Duodenal mucosa (tissue), 2 donors: ENCODE data around the gene SLC16A11.
A peak's percentile ranks its signal among the peaks of the same experiment; 100 is the strongest.

Experiments
- H3K27ac ChIP-seq: one replicate; pipeline ENCODE4 v1.7.0; 2013; ENCODE audit warnings: low read depth, low read length
- H3K27me3 ChIP-seq, 2 donors: one replicate each; pipeline ENCODE4 v1.7.0; 2013; ENCODE audit warnings: low read length in 2 of 2, control low read depth in 1 of 2; ENCODE audit not compliant: insufficient read depth in 2 of 2, control insufficient read depth in 1 of 2
- H3K36me3 ChIP-seq, 2 donors: one replicate each; pipeline ENCODE4 v1.7.0; 2013; ENCODE audit warnings: low read length in 2 of 2, control low read depth in 1 of 2; ENCODE audit not compliant: insufficient read depth in 2 of 2, control insufficient read depth in 1 of 2
- H3K4me1 ChIP-seq, 2 donors: one replicate each; pipeline ENCODE4 v1.7.0; 2013; ENCODE audit warnings: low read length in 2 of 2, control low read depth in 1 of 2; ENCODE audit not compliant: insufficient read depth in 2 of 2, control insufficient read depth in 1 of 2
- H3K4me3 ChIP-seq, 2 donors: one replicate each; pipeline ENCODE4 v1.7.0; 2013; ENCODE audit warnings: low read length in 2 of 2, low read depth in 1 of 2
- H3K9ac ChIP-seq, 2 donors: one replicate each; pipeline ENCODE4 v1.7.0; 2013; ENCODE audit warnings: low read length in 2 of 2, low read depth in 1 of 2
- H3K9me3 ChIP-seq, 2 donors: one replicate each; pipeline ENCODE4 v1.7.0; 2013; ENCODE audit warnings: low read length in 2 of 2, control low read depth in 1 of 2; ENCODE audit not compliant: control insufficient read depth in 1 of 2

SLC16A11 gene

GRCh38 chr17:7019367-7019766 is 24.5 kb downstream of the SLC16A11 start:
- Histone ChIP-seq H3K27me3 (no peaks in the 10 kb centered on the region), H3K36me3 (peaks cover 0 to 5% of the 10 kb centered on the region in 2 donors), H3K27ac (peak overlapping the region; percentile 51), H3K4me3 (peak overlapping the region; percentile 48 to 59), H3K9ac (peak overlapping the region; percentile 15 to 57), H3K4me1 (peaks cover 36 to 38% of the 10 kb centered on the region in 2 donors), H3K9me3 (no peaks in the 10 kb centered on the region)

GRCh38 chr17:7018331-7018964 is 25.4 kb downstream of the SLC16A11 start:
- Histone ChIP-seq H3K27me3 (no peaks in the 10 kb centered on the region), H3K27ac (peak overlapping the region; percentile 62), H3K4me3 (peak overlapping the region; percentile 48 to 59), H3K4me1 (peaks cover 36 to 42% of the 10 kb centered on the region in 2 donors), H3K9ac (peak overlapping the region in 1 of 2 donors; percentile 57), H3K36me3 (peaks cover 0 to 5% of the 10 kb centered on the region in 2 donors), H3K9me3 (no peaks in the 10 kb centered on the region)

GRCh38 chr17:7017827-7018200 is 26.1 kb downstream of the SLC16A11 start:
- peaks cover 0 to 5% of the 10 kb centered on the region in 2 donors for H3K36me3 ChIP-seq
- peak overlapping the region; percentile 62 for H3K27ac ChIP-seq
- H3K4me3 ChIP-seq, result peak overlapping the region in 1 of 2 donors; percentile 30
- H3K4me1 ChIP-seq, result peaks cover 36 to 40% of the 10 kb centered on the region in 2 donors
- no peaks in the 10 kb centered on the region for H3K27me3 ChIP-seq
- no peaks in the 10 kb centered on the region for H3K9me3 ChIP-seq
- peak overlapping the region in 1 of 2 donors; percentile 57 for H3K9ac ChIP-seq

- peak overlapping the region in 1 of 2 donors; percentile 57 for H3K9ac ChIP-seq
- no peaks in the 10 kb centered on the region for H3K27me3 ChIP-seq
- no peaks in the 10 kb centered on the region for H3K9me3 ChIP-seq
- peaks cover 0 to 5% of the 10 kb centered on the region in 2 donors for H3K36me3 ChIP-seq
- peaks cover 30 to 35% of the 10 kb centered on the region in 2 donors for H3K4me1 ChIP-seq
- peak overlapping the region in 1 of 2 donors; percentile 30 for H3K4me3 ChIP-seq
- no peak overlapping the region for H3K27ac ChIP-seq
Observed at GRCh38 chr17:7016886-7017826, 26.7 kb downstream of the SLC16A11 start.

- no peak overlapping the region for H3K4me3 ChIP-seq
- peaks cover 24 to 31% of the 10 kb centered on the region in 2 donors for H3K4me1 ChIP-seq
- no peaks in the 10 kb centered on the region for H3K9me3 ChIP-seq
- peak overlapping the region in 1 of 2 donors; percentile 76 for H3K9ac ChIP-seq
- H3K36me3 ChIP-seq, result peaks cover 0 to 5% of the 10 kb centered on the region in 2 donors
- no peak overlapping the region for H3K27ac ChIP-seq
- no peaks in the 10 kb centered on the region for H3K27me3 ChIP-seq
Observed at GRCh38 chr17:7016418-7016817, 27.5 kb downstream of the SLC16A11 start.

GRCh38 chr17:7014995-7015958 is 28.6 kb downstream of the SLC16A11 start:
- peaks cover 0 to 5% of the 10 kb centered on the region in 2 donors for H3K36me3 ChIP-seq
- peak overlapping the region; percentile 71 for H3K4me3 ChIP-seq
- peaks cover 33 to 42% of the 10 kb centered on the region in 2 donors for H3K4me1 ChIP-seq
- H3K9ac ChIP-seq, result peak overlapping the region; percentile 76 to 87
- H3K27me3 ChIP-seq, result no peaks in the 10 kb centered on the region
- no peaks in the 10 kb centered on the region for H3K9me3 ChIP-seq
- H3K27ac ChIP-seq, result peak overlapping the region; percentile 97

GRCh38 chr17:7014261-7014994 is 29.5 kb downstream of the SLC16A11 start:
- H3K9ac ChIP-seq, result peak overlapping the region; percentile 79 to 89
- H3K27ac ChIP-seq, result peak overlapping the region; percentile 97
- peaks cover 41 to 49% of the 10 kb centered on the region in 2 donors for H3K4me1 ChIP-seq
- H3K9me3 ChIP-seq, result no peaks in the 10 kb centered on the region
- H3K36me3 ChIP-seq, result peaks cover 0 to 9% of the 10 kb centered on the region in 2 donors
- H3K27me3 ChIP-seq, result no peaks in the 10 kb centered on the region
- H3K4me3 ChIP-seq, result peak overlapping the region; percentile 71 to 98

GRCh38 chr17:7011942-7012254 is 32.0 kb downstream of the SLC16A11 start:
- H3K27me3 ChIP-seq, result no peaks in the 10 kb centered on the region
- peaks cover 30 to 44% of the 10 kb centered on the region in 2 donors for H3K4me1 ChIP-seq
- peaks cover 0 to 4% of the 10 kb centered on the region in 2 donors for H3K36me3 ChIP-seq
- H3K9me3 ChIP-seq, result no peaks in the 10 kb centered on the region
- H3K27ac ChIP-seq, result peak overlapping the region; percentile 97
- peak overlapping the region; percentile 79 to 89 for H3K9ac ChIP-seq
- H3K4me3 ChIP-seq, result peak overlapping the region; percentile 71 to 98

GRCh38 chr17:7011415-7011814 is 32.5 kb downstream of the SLC16A11 start:
- H3K27ac ChIP-seq, result no peak overlapping the region
- peaks cover 0 to 4% of the 10 kb centered on the region in 2 donors for H3K36me3 ChIP-seq
- no peaks in the 10 kb centered on the region for H3K27me3 ChIP-seq
- peak overlapping the region; percentile 79 to 89 for H3K9ac ChIP-seq
- H3K4me1 ChIP-seq, result peaks cover 30 to 39% of the 10 kb centered on the region in 2 donors
- H3K4me3 ChIP-seq, result peak overlapping the region; percentile 71 to 98
- no peaks in the 10 kb centered on the region for H3K9me3 ChIP-seq
